Measurements from ENCODE around the gene LILRB5.
"Not testable (repeated sequence)": the region's sequence is repeated elsewhere in the genome, so short reads cannot be mapped to it uniquely, and the experiment has no call there.

LILRB5 gene

DNA sequence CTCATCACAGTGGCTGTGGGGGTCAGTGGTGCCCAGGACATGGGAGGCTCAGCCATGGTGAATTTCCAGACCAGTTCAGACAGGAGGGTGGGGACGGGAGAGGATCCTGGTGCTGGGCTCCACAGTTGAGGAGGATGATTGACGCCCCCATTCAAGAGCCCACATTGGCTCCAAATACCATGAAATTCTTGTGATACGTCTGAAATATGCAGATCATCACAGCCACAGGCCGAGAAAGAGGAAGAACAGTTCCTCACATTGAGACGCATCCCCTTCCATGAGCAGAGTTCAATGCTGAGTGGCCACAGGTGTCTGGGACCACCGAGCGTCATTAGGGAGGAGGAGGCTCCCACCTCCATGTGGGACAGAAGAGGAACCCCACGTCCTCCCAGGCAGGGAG is 13.3 kb downstream of the LILRB5 start:
- DNase-seq (ENCODE audit: low read depth, low spot score), result not testable (repeated sequence)

DNA sequence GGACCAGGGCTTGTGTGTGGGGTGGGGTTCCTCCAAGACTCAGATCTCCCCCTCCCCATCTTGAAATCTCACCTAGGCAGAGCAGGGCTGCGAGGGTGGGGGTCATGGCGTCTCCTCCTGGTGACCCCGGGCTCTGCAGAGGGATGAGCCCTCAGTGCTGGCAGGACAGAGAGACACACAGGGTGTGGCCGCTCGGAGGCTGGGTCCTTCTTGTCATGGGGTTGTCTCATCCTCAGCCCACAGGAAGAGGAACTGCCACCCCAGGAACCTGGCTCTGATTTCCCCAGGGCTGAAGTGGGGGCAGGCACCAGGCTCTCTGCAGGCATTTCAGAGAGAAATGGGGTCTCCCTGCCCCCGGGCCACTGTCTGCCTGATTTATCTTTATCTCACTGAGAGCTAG is 14.4 kb downstream of the LILRB5 start, which contains the start of gene LILRA6:
Gene LILRA6, minus strand, starts transcription at position 145 of the 400 bp plus-strand sequence.
- DNase-seq (ENCODE audit: low read depth, low spot score), result not testable (repeated sequence)

DNA sequence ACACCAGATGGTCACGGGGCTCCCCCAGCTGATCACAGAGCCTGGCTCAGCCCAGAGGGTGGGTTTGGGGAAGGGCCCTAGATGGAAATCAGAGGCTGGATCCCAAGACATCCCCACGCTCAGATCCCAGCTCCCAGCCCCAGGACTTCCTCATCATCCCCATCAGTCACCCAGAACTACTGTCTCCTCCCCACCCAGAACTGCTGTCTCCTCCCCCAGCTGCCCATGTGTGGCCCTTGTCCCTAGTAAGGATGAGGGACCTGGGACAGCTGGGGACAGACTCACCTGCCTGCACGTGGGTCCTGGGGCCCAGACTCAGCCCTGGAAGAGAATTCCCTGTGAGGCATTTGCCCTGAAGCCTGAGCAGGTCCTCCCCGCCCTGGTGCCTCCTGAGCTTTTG is 14.8 kb downstream of the LILRB5 start:
- DNase-seq (ENCODE audit: low read depth, low spot score), result not testable (repeated sequence)

DNA sequence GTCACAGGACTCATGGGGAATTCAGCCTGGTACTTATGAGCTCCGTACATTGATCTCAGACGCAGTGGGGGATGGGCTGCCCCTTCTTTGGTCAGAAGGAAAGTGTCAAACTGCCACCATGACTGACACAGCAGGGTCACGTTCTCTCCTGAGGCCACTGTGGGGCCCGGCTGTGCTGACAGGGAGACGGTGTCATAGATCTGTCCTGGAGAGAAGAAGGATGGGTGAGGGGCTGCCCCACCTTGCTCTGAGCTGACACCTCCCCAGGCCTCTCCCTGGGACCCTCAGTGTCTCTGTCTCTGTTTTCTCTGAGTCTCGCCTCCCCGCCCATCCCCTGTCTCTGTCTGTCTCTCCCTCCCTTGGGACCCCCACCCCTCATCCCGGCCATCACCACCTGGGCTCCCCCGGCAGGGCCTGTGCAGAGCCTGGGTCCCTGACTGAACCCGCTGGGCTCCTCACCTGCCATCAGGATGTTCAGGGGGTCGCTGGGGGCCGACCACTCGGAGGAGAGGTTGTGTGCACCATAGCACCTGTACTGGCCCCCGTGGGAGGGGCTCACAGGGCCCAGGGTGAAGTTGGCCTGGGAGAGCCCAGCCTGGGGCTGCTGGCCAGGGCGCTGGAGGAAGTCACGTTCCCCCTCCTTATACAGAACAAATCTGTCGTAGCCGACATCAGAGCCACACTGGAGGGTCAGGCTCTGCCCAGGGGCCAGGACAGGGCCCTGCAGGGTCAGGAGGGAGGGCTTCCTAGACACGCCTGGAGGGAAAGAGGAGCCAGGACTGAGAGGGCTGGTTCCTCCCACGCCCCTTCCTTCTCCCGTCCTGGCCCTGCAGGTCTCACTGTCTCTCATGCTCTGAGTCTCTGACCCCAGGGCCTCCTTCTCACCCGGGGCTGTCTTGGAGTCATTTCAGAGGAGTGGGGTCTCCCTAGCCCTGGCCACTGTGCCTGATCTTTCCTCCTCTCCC is 16.4 kb downstream of the LILRB5 start:
- DNase-seq (ENCODE audit: low read depth, low spot score), result not testable (repeated sequence)

DNA sequence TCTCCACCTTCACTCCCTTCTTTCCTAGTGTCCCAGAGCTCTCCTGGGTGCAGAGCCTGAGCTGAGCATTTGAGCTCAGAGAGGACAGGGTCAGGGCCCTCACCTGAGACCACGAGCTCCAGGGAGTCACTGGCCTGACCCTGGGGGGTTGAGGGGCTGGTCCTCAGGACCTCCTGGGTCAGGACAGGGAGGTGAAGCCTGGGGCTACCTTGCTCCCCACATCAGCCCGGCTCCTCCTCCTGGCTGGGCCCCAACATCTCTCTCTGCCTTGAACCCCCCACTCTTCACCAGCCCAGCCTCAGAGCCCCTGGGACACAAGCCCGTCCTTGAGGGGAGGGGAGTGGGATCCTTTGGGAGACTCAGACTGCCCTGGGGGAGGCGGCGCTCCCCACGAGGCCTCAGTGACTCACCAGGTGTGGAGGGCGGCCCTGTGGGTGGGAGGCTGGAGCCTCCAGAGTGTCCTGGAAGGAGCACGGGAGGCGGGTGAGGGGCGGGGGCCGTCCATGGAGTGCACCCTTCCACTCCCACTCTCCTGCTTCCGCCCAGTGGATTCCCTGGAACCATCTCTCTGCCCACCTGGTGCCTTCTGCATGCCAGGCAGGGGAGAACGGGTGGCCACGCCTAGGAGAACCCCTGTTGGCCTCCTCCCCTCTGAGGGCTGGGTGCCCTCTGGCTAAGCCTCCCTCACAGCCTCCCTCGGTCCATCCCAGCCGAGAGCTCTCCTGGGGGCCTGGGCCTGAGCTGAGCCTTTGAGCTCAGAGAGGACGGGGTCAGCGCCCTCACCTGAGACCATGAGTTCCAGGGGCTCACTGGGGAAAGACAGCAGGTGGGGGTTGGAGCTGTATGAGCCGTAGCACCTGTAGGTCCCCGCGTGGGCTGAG is 17.3 kb downstream of the LILRB5 start:
- DNase-seq (ENCODE audit: low read depth, low spot score), result not testable (repeated sequence)

DNA sequence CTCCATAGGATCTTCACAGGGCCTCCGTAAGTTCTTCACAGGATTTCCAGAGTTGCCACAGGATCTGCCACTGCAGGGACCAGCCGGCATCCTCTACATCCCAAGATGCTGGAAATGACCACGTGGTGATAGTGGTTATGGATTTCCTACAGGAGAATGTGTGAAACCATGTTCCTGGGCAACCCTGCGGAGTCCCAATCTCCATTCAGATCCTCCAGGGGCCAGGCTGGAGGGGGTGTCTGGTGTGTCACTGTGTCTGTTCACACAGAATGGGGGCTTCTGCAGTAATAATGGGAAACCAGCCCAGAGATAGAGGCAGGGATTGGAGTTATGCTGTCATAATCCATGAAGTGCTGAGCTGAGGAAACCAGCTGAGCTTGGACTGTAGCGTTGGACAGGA is 23.1 kb downstream of the LILRB5 start:
- DNase-seq (ENCODE audit: low read depth, low spot score), result no peak

DNA sequence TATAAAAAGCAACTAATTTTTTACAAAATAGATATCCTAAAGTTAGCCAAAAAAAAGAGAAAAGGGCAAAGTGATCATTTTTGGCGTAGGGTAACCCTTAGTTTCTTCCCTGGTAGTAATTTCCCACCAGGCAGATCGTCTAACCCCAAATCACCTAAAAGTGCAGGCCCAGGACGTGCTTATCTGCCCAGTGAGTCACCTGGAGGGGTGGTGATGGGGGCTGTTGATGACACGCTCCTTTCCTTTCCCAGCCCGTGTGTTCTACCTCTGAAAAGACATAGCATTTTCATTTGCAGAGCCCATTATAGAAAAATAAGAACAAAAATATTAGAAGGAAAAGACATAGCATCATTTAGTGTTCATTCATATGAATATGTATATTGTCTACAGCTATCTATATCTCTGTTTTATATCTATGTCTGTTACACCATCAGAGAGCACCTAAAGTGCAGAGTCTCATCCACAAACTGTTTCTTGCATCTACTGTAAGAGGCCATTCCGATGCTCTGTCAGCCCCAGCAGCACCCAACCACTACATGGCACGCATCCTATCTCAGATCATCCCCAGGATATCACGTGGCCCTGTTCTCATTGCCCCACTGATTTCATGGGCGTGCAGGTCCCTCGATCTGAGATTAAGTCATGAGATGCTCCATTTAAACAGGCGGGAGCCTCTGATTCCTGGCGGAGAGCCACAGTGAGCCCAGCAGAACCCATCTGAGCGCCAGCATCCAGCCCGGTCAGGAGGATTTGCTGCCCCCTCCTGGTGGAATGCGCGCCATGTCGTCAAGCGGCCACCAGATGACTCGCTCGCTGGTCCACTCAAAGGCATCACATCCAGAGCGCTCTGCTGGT is 25.8 kb downstream of the LILRB5 start:
- peak; percentile 17 for DNase-seq (ENCODE audit: low read depth, low spot score)

DNA sequence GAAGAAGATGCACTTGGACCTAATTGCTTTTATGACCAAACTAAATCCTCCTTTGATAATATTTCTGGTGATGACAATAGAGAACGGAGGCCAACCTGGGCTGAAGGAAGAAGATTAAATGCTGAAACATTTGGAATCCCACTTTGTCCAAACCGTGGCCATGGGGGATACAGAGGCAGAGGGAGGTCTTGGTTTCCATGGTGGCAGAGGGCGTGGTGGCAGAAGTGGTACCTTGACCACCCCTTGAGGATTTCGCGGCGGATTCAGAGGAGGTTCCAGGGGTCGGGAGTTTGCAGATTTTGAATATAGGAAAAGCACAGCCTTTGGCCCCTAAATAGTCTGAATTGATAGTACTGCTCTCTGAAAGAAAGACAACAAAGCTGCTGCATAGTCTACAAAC is 27.0 kb downstream of the LILRB5 start:
- no peak for DNase-seq (ENCODE audit: low read depth, low spot score)

DNA sequence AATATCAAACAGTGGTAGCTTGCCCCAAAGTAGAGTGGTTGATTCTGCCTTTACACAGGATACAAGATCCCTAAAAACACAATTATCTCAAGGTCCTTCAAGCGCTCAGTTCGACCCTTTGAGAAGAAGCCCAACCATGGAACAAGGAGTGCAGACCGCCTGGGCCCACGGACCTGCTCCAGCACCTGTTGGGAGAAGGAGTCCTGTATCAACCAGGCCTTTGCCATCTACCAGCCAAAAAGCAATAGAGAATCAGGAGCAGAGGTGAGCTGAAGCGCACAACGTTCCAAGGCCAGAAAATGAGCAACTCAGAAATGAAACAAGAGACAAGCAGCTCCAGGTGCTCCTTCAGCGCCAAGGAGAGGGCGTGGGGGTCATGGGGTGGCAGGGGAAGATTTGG is 27.9 kb downstream of the LILRB5 start:
- DNase-seq (ENCODE audit: low read depth, low spot score), result no peak

DNA sequence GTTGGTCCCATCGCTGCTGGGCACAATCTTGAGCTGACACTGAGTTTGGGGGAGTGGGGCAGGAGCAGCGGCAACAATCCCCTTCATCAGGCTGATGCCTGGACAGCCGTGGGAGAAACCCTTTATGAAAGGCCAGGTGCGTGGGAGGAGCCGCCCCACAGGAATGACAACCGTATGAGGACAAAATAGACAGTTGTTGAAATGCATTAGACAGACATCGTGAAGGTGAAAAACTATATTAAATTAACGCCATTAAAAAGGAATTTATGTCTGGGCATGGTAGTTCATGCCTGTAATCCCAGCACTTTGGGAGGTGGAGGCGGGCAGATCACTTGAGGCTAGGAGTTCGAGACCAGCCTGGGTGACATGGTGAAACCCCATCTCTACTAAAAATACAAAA is 32.5 kb downstream of the LILRB5 start:
- not testable (repeated sequence) for DNase-seq (ENCODE audit: low read depth, low spot score)

DNA sequence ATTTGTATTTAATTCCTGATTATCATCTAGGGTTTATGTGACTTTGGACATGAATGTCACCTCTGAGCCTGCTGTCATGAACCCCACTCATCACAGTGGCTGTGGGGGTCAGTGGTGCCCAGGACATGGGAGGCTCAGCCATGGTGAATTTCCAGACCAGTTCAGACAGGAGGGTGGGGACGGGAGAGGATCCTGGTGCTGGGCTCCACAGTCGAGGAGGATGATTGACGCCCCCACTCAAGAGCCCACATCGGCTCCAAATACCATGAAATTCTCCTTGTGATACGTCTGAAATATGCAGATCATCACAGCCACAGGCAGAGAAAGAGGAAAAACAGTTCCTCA is 33.2 kb downstream of the LILRB5 start:
- DNase-seq (ENCODE audit: low read depth, low spot score), result not testable (repeated sequence)

DNA sequence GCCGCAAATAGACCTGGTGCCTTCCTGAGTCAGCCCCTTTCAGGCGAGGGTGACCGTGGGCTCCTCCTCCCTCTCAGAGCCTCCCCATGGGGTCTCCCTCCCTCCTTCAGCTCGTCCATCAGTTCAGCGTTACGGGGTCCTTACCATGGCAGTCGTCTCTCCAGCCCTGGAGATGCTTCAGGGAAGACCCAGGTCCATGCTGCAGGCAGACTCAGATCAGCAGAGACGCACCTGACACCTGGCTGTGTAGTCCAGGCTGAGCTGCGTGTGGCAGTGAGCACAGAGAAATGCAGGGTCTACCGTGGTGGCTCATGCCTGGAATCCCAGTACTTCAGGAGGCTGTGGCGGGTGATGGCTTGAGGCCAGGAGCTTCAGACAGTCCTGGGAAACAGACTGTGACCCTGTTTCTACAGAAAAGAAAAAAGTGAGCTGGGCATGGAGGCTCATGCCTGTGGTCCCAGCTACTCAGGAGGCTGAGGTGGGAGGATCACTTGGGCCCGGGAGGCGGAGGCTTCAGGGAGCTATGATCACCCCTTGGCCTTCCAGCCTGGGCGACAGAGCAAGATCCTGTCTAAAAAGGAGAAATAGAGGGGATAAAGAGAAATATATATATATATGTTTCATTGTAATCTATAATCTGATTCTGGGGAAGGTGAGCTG is 33.7 kb downstream of the LILRB5 start:
- DNase-seq (ENCODE audit: low read depth, low spot score), result not testable (repeated sequence)

DNA sequence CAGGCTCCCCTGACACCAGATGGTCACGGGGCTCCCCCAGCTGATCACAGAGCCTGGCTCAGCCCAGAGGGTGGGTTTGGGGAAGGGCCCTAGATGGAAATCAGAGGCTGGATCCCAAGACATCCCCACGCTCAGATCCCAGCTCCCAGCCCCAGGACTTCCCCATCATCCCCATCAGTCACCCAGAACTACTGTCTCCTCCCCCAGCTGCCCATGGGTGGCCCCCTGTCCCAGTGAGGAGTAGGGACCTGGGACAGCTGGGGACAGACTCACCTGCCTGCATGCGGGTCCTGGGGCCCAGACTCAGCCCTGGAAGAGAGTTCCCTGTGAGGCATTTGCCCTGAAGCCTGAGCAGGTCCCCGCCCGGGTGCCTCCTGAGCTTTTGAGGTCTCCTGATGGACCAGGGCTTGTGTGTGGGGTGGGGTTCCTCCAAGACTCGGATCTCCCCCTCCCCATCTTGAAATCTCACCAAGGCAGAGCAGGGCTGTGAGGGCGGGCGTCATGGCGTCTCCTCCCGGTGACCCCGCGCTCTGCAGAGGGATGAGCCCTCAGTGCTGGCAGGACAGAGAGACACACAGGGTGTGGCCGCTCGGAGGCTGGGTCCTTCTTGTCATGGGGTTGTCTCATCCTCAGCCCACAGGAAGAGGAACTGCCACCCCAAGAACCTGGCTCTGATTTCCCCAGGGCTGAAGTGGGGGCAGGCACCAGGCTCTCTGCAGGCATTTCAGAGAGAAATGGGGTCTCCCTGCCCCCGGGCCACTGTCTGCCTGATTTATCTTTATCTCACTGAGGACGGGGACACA is 34.4 kb downstream of the LILRB5 start, which contains the start of gene LILRB3:
Gene LILRB3, minus strand, starts transcription at position 534 of the 803 bp plus-strand sequence. Its CDS starts 31 bp downstream, at position 503.
- DNase-seq (ENCODE audit: low read depth, low spot score), result not testable (repeated sequence)

DNA sequence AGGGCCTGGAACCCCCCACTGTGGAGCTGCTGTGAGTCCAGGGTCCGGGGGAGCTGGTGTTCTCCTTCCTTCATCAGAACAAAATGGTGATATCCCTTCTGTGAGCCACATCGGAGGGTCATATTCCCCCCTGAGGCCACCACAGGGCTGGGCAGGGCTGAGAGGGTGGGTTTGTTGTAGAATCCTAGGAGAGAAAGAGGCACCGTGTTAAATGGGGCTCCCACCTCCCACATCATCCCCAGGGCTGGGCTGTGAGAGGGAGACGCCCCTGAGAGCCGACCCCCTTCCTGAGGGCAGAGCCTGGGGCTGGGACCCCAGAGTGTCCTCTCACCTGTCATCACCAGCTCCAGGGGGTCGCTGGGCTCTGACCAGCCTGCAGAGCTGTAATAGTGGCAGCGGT is 35.1 kb downstream of the LILRB5 start:
- not testable (repeated sequence) for DNase-seq (ENCODE audit: low read depth, low spot score)

DNA sequence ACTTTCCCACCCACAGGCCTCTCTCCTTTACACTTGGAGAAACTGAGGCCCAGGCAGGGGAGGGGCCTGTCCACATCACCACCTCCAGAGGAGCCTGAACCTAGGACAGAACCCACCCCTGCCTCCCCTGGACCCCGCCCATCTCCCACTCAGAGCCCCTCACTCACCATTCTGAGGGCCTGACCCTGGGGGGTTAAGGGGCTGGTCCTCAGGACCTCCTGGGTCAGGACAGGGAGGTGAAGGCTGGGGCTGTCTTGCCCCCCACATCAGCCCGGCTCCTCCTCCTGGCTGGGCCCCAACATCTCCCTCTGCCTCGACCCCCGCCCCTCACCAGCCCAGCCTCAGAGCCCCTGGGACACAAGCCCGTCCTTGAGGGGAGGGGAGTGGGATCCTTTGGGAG is 37.4 kb downstream of the LILRB5 start:
- DNase-seq (ENCODE audit: low read depth, low spot score), result not testable (repeated sequence)

DNA sequence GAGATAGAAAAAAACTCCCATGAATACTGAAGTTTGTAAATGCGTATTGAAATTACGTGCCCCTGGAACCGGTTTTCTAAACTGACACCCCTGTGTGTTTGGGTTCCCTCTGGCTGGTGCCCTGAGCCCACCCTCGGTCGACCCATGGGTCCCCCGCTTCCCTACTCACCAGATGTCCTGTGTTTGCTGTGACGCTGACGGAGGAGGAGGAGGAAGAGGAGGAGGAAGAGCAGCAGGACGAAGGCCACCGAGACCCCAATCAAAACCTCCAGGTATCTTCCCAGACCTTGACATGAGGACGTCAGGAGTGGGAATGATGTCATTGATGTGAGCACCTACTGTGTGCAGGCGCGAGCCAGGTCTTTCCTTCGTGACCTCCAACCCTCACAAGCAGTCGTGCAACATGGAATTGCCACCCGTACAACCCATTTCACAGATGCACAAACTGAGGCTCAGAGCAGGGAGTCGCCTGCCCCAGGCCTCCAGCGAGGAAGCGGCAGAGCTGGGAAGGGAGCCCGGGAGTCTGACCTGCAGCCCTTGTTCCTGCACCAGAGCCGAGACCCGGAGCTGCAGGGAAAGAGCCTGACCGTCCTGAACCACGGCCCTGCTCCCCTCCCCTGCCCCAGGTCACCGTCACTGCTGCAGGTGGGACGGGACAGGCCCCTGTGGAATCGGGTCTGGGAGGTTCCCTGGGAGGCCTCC is 38.0 kb downstream of the LILRB5 start:
- DNase-seq (ENCODE audit: low read depth, low spot score), result no peak

DNA sequence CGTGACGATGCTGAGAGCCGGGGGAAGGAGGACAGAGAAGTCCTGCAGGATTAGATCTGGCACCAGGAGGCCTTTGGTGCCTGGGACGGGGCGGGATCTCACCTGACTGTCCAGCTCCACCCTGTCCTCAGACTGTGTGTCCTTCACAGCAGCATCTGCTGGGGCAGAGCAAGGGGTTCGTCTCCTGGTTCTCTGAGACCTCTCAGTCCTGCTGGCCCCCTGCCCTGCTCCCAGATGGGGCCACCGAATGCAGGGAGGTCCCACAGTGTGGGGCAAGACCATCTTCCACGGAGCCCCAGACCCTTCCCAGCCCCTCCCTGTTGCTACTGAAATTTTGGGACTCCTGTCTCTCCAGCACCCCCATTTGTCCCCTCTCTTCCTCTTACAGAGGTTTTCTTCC is 38.8 kb downstream of the LILRB5 start:
- no peak for DNase-seq (ENCODE audit: low read depth, low spot score)

DNA sequence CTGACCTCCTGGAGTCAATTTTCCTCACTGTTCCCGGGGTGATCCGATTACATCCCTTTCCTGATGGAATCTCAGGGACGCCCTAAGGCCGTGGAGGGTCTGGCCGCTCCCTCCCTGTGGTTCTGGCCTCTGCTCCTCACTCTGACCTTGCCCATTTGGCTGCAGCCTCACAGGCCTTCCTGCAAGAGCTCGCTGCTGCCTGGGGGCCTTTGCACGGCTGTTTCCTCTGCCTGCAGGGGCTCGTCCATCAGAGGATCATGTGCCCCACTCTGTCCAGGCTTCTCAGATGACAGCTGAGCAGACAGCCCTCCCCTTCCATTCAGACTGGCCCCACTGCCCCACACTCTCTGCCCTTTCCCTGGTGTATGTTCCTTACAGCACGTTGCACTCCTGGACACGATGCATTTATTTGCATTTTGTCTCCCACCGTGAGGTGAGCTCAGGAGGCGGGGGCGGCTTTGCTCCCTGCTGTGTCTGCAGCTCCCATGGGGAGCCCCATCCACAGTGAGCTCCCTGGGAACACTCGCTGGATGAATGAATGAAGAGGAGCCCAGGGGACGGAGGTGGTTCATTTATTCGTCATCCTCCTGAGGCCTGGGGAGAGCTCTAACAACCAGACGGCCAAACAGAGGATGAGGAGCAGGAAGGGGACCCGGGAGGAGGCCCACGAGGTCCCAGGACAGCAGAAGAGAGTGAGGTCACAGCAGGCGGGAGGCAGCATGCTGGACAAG is 39.4 kb downstream of the LILRB5 start:
- DNase-seq (ENCODE audit: low read depth, low spot score), result not testable (repeated sequence)

DNA sequence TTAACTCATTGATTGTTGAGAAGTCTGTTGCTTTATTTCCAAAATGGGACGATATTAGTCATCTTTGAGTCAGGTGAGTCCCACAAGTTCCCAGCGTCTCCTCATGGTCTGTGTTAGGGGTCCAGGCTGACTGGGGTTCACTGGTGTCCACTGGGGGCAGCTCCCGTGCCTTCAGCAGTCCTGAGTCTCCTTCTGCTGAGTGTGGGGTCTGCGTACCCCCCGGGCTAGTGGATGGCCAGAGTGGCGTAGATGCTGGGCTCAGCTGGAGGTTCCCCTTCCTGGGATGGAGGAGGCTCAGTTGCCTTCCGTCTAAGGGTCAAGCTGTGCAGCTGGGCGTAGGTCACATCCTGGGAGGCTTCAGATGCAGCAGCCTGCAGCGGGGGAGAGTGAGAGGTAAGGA is 40.2 kb downstream of the LILRB5 start:
- DNase-seq (ENCODE audit: low read depth, low spot score), result no peak
